Measurements from ENCODE around the gene PRPF6. TPM values are rescaled to one million over a fixed set of nuclear protein-coding genes. Genes with fewer than 3 reads are reported as not detected.

The PRPF6 gene
- total and polyA plus RNA-seq, 2 of the 13 experiments (the other 11 are each of a cell fraction or from before 2014, with no cell fraction given) = 63.7 to 101 TPM

- peak; percentile 62; the same call in 1 of the 2 replicates for TF ChIP-seq ZNF318 (CRISPR knock-in tag; IDR thresholded peaks at IDR 0.05)
- TF ChIP-seq SIX1 (CRISPR knock-in tag; IDR thresholded peaks at IDR 0.05; ENCODE audit: borderline replicate concordance) = no peak
- no peak for TF ChIP-seq TCF12 (IDR thresholded peaks at IDR 0.05)
- peak; percentile 67; the same call in 1 of the 2 replicates for TF ChIP-seq TCF12 (CRISPR knock-in tag; IDR thresholded peaks at IDR 0.05)
- no peak for TF ChIP-seq IKZF5 (CRISPR knock-in tag; IDR thresholded peaks at IDR 0.05)
- TF ChIP-seq ZNF75D (CRISPR knock-in tag; IDR thresholded peaks at IDR 0.05; ENCODE audit: borderline replicate concordance) = no peak
- no peak for TF ChIP-seq RBFOX2 (IDR thresholded peaks at IDR 0.05; ENCODE audit: low read depth, low read length)
- no peak for TF ChIP-seq ZNF496 (CRISPR knock-in tag; IDR thresholded peaks at IDR 0.05; ENCODE audit: insufficient replicate concordance)
- TF ChIP-seq ZNF143 (CRISPR knock-in tag; IDR thresholded peaks at IDR 0.05) = no peak
- no peak for TF ChIP-seq ZNF780A (CRISPR knock-in tag; IDR thresholded peaks at IDR 0.05)
- no peak for TF ChIP-seq ZNF646 (CRISPR knock-in tag; IDR thresholded peaks at IDR 0.05)
- TF ChIP-seq MAZ (IDR thresholded peaks at IDR 0.05; ENCODE audit: borderline replicate concordance, low read depth, low read length) = no peak
- TF ChIP-seq MAZ (CRISPR knock-in tag; IDR thresholded peaks at IDR 0.05; ENCODE audit: low read depth) = no peak
These were observed 42.6 kb downstream of the PRPF6 start (continued) for GRCh38 chr20:64023361-64024140.

All from HepG2 (cell line).